GM19395 (cell line): ENCODE results near the gene FAM107A.

Source experiments
- ATAC-seq: cut with Tn5 transposase; IDR thresholded peaks from one replicate; pipeline ENCODE4 v1.9.1; 2021; ENCODE audit warnings: mild to moderate bottlenecking, moderate library complexity; ENCODE audit not compliant: unreplicated experiment

The FAM107A gene

GRCh38 chr3:58568572-58569286 is 8.5 kb downstream of the FAM107A start:
- peak; percentile 81 for ATAC-seq

- ATAC-seq, result no peak
Measured at GRCh38 chr3:58567251-58567515, 10.0 kb downstream of the FAM107A start.

- no peak for ATAC-seq
Measured at GRCh38 chr3:58566398-58567250, 10.6 kb downstream of the FAM107A start.

GRCh38 chr3:58565621-58566397 is 11.4 kb downstream of the FAM107A start:
- no peak for ATAC-seq

GRCh38 chr3:58564456-58565160 is 12.6 kb downstream of the FAM107A start:
- no peak for ATAC-seq

GRCh38 chr3:58564054-58564453 is 13.1 kb downstream of the FAM107A start:
- ATAC-seq, result no peak

GRCh38 chr3:58563386-58564035 is 13.7 kb downstream of the FAM107A start:
- no peak for ATAC-seq

- no peak for ATAC-seq
Measured at GRCh38 chr3:58562498-58562897, 14.7 kb downstream of the FAM107A start.

GRCh38 chr3:58560771-58561311 is 16.4 kb downstream of the FAM107A start:
- ATAC-seq, result no peak

- ATAC-seq, result no peak
Measured at GRCh38 chr3:58559586-58559985, 17.6 kb downstream of the FAM107A start.

- ATAC-seq, result no peak
Measured at GRCh38 chr3:58557491-58557890, 19.7 kb downstream of the FAM107A start.

GRCh38 chr3:58556761-58557221 is 20.4 kb downstream of the FAM107A start:
- ATAC-seq, result no peak

- no peak for ATAC-seq
Measured at GRCh38 chr3:58556001-58556400, 21.2 kb downstream of the FAM107A start.

GRCh38 chr3:58555203-58555602 is 22.0 kb downstream of the FAM107A start:
- no peak for ATAC-seq

- ATAC-seq, result no peak
Measured at GRCh38 chr3:58553003-58553402, 24.2 kb downstream of the FAM107A start.

- ATAC-seq, result no peak
Measured at GRCh38 chr3:58551636-58552180, 25.5 kb downstream of the FAM107A start.

- ATAC-seq, result no peak
Measured at GRCh38 chr3:58544541-58544940, 32.6 kb downstream of the FAM107A start.

GRCh38 chr3:58540176-58540858 is 36.9 kb downstream of the FAM107A start:
- ATAC-seq, result no peak

- ATAC-seq, result no peak
Measured at GRCh38 chr3:58539626-58540025, 37.6 kb downstream of the FAM107A start.
